ENCODE results near the gene FAM107B.

The FAM107B gene

GRCh38 chr10:14652067-14652466 is 122.6 kb downstream of the FAM107B start:
- intact Hi-C loops (cut with DNase I; ENCODE audit: low total_unique reads): loop anchor here (5.0 kb wide), 1 partner anchor 85 kb away; no protein-coding TSS in a partner anchor
- no peak for TF ChIP-seq CTCF (IDR thresholded peaks at IDR 0.05)
- Histone ChIP-seq H3K9me3 (no peaks in the 10 kb centered on the region), H3K4me3 (no peak overlapping the region), H3K4me1 (peaks cover 6 to 67% (median 24%) of the 10 kb centered on the region in 4 donors), H3K27me3 (no peaks in the 10 kb centered on the region), H3K36me3 (no peaks in the 10 kb centered on the region), H3K27ac (peak overlapping the region in 1 of 2 donors; percentile 74)
- no peak for DNase-seq

GRCh38 chr10:14649739-14650138 is 125.0 kb downstream of the FAM107B start:
- intact Hi-C loops (cut with DNase I; ENCODE audit: low total_unique reads): loop anchor here (5.0 kb wide), 2 partner anchors 42 to 88 kb away; no protein-coding TSS in a partner anchor
- H3K36me3 ChIP-seq: no peaks in the 10 kb centered on the region
- DNase-seq: no peak
- peak overlapping the region in 1 of 2 donors; percentile 90 for H3K27ac ChIP-seq
- H3K9me3 ChIP-seq: no peaks in the 10 kb centered on the region
- H3K4me1 ChIP-seq: peaks cover 6 to 62% (median 23%) of the 10 kb centered on the region in 4 donors
- TF ChIP-seq CTCF (IDR thresholded peaks at IDR 0.05): no peak
- no peaks in the 10 kb centered on the region for H3K27me3 ChIP-seq
- H3K4me3 ChIP-seq: no peak overlapping the region

- TF ChIP-seq CTCF (IDR thresholded peaks at IDR 0.05): no peak
- no peak for DNase-seq
- Histone ChIP-seq H3K36me3 (no peaks in the 10 kb centered on the region), H3K4me1 (peaks cover 6 to 54% (median 19%) of the 10 kb centered on the region in 4 donors), H3K27me3 (no peaks in the 10 kb centered on the region), H3K4me3 (no peak overlapping the region), H3K9me3 (no peaks in the 10 kb centered on the region), H3K27ac (peak overlapping the region; percentile 69 to 90)
- intact Hi-C loops (cut with DNase I; ENCODE audit: low total_unique reads): loop anchor here (5.0 kb wide), 1 partner anchor 42 kb away; no protein-coding TSS in a partner anchor
Measured at GRCh38 chr10:14648946-14649345, 125.8 kb downstream of the FAM107B start.

GRCh38 chr10:14648005-14648765 is 126.5 kb downstream of the FAM107B start:
- peak; percentile 76 to 90 for DNase-seq
- Histone ChIP-seq H3K4me1 (peaks cover 3 to 47% (median 14%) of the 10 kb centered on the region in 4 donors), H3K4me3 (no peak overlapping the region), H3K9me3 (no peaks in the 10 kb centered on the region), H3K27ac (peak overlapping the region; percentile 69 to 90), H3K27me3 (no peaks in the 10 kb centered on the region), H3K36me3 (no peaks in the 10 kb centered on the region)
- TF ChIP-seq CTCF (IDR thresholded peaks at IDR 0.05): no peak
- intact Hi-C loops (cut with DNase I; ENCODE audit: low total_unique reads): loop anchor here (5.0 kb wide), 1 partner anchor 41 kb away; no protein-coding TSS in a partner anchor

GRCh38 chr10:14645239-14645960 is 129.3 kb downstream of the FAM107B start:
- Histone ChIP-seq H3K36me3 (no peaks in the 10 kb centered on the region), H3K27me3 (no peaks in the 10 kb centered on the region), H3K4me1 (peaks cover 0 to 32% (median 10%) of the 10 kb centered on the region in 4 donors), H3K4me3 (no peak overlapping the region), H3K9me3 (no peaks in the 10 kb centered on the region), H3K27ac (no peak overlapping the region)
- DNase-seq: no peak
- intact Hi-C loops (cut with DNase I; ENCODE audit: low total_unique reads): loop anchor here (5.0 kb wide), 1 partner anchor 38 kb away; no protein-coding TSS in a partner anchor
- TF ChIP-seq CTCF (IDR thresholded peaks at IDR 0.05): no peak

Measured in tibial artery (tissue), 4 donors.